ENCODE data around the gene HBB. TPM values are rescaled to one million over a fixed set of nuclear protein-coding genes. Genes with fewer than 3 reads are reported as not detected.

HBB gene
- polyA plus RNA-seq, 3 donors = 3.0 to 298 (median 278) TPM

GRCh38 chr11:5252192-5252918 lies 25.5 kb upstream of the HBB start:
- Mint-ChIP-seq H3K36me3 (no peaks in the 10 kb centered on the region), H3K27me3 (ENCODE audit: low read depth in 3 of 3) (peaks cover 0 to 2% (median 0%) of the 10 kb centered on the region in 3 donors), H3K4me3 (no peak overlapping the region), H3K4me1 (no peaks in the 10 kb centered on the region), H3K27ac (no peak overlapping the region), H3K9me3 (no peaks in the 10 kb centered on the region)
- no peaks in the 10 kb centered on the region for H3K4me1 ChIP-seq (ENCODE audit: control insufficient read depth in 1 of 2, insufficient read depth in 2 of 2, low read length in 2 of 2)
- H3K27me3 ChIP-seq (ENCODE audit: control insufficient read depth in 2 of 2, insufficient read depth in 2 of 2, low read length in 2 of 2) = no peaks in the 10 kb centered on the region
- no peaks in the 10 kb centered on the region for H3K79me2 ChIP-seq (ENCODE audit: insufficient read depth, low read length)
- no peak overlapping the region for H3K4me2 ChIP-seq (replicated peaks; ENCODE audit: extremely low read depth, low read length, poor library complexity, severe bottlenecking)
- H3K27ac ChIP-seq (ENCODE audit: low read depth in 1 of 2, low read length in 2 of 2) = no peak overlapping the region
- DNase-seq = no peak
- WGBS (ENCODE audit: insufficient coverage) = 75% methylated on average over 5 of the region's 9 CpGs
- H3K9ac ChIP-seq (ENCODE audit: insufficient read depth, low read length, poor library complexity, severe bottlenecking) = no peak overlapping the region
- no peaks in the 10 kb centered on the region for H4K20me1 ChIP-seq (ENCODE audit: insufficient read depth, low read length)
- H3K9me3 ChIP-seq (replicated peaks in 1 of 2; ENCODE audit: control insufficient read depth in 1 of 2, insufficient read depth in 1 of 2, low read length in 2 of 2) = no peaks in the 10 kb centered on the region
- no peak for TF ChIP-seq CTCF (IDR thresholded peaks at IDR 0.05)
- intact Hi-C loops (cut with micrococcal nuclease) = no loop called here
- no peak overlapping the region for H2AFZ ChIP-seq (ENCODE audit: insufficient read depth, low read depth, low read length, poor library complexity, severe bottlenecking)
- H3K36me3 ChIP-seq (replicated peaks in 1 of 2; ENCODE audit: control insufficient read depth in 1 of 2, insufficient read depth in 2 of 2, low read length in 2 of 2) = no peaks in the 10 kb centered on the region
- no peak overlapping the region for H3K4me3 ChIP-seq (replicated peaks in 1 of 3; ENCODE audit: low read depth in 2 of 3, low read length in 3 of 3)

- no peak overlapping the region for H3K4me2 ChIP-seq (replicated peaks; ENCODE audit: extremely low read depth, low read length, poor library complexity, severe bottlenecking)
- H3K36me3 Mint-ChIP-seq = no peaks in the 10 kb centered on the region
- H2AFZ ChIP-seq (ENCODE audit: insufficient read depth, low read depth, low read length, poor library complexity, severe bottlenecking) = no peak overlapping the region
- no peak overlapping the region for H3K4me3 Mint-ChIP-seq
- no peak overlapping the region for H3K27ac Mint-ChIP-seq
- intact Hi-C loops (cut with micrococcal nuclease) = no loop called here
- no peak overlapping the region for H3K27ac ChIP-seq (ENCODE audit: low read depth in 1 of 2, low read length in 2 of 2)
- TF ChIP-seq CTCF (IDR thresholded peaks at IDR 0.05) = no peak
- H3K79me2 ChIP-seq (ENCODE audit: insufficient read depth, low read length) = no peaks in the 10 kb centered on the region
- no peaks in the 10 kb centered on the region for H3K9me3 ChIP-seq (replicated peaks in 1 of 2; ENCODE audit: control insufficient read depth in 1 of 2, insufficient read depth in 1 of 2, low read length in 2 of 2)
- no peaks in the 10 kb centered on the region for H4K20me1 ChIP-seq (ENCODE audit: insufficient read depth, low read length)
- no peaks in the 10 kb centered on the region for H3K4me1 ChIP-seq (ENCODE audit: control insufficient read depth in 1 of 2, insufficient read depth in 2 of 2, low read length in 2 of 2)
- no peaks in the 10 kb centered on the region for H3K36me3 ChIP-seq (replicated peaks in 1 of 2; ENCODE audit: control insufficient read depth in 1 of 2, insufficient read depth in 2 of 2, low read length in 2 of 2)
- H3K27me3 ChIP-seq (ENCODE audit: control insufficient read depth in 2 of 2, insufficient read depth in 2 of 2, low read length in 2 of 2) = no peaks in the 10 kb centered on the region
- no peak for DNase-seq
- peaks cover 0 to 2% (median 0%) of the 10 kb centered on the region in 3 donors for H3K27me3 Mint-ChIP-seq (ENCODE audit: low read depth in 3 of 3)
- H3K4me1 Mint-ChIP-seq = no peaks in the 10 kb centered on the region
- H3K4me3 ChIP-seq (replicated peaks in 1 of 3; ENCODE audit: low read depth in 2 of 3, low read length in 3 of 3) = no peak overlapping the region
- H3K9me3 Mint-ChIP-seq = no peaks in the 10 kb centered on the region
- no peak overlapping the region for H3K9ac ChIP-seq (ENCODE audit: insufficient read depth, low read length, poor library complexity, severe bottlenecking)
- no CpG with 5 or more reads among the region's 2 CpGs for WGBS (ENCODE audit: insufficient coverage)
Observed at GRCh38 chr11:5251746-5252145, 24.9 kb upstream of the HBB start.
